ENCODE data around the gene CIPC. TPM values are rescaled to one million over a fixed set of nuclear protein-coding genes. Genes with fewer than 3 reads are reported as not detected.

Gene CIPC
- total RNA-seq, 1 experiment from 2014 or later: 20.6 TPM

- TF ChIP-seq, protein P1, sequence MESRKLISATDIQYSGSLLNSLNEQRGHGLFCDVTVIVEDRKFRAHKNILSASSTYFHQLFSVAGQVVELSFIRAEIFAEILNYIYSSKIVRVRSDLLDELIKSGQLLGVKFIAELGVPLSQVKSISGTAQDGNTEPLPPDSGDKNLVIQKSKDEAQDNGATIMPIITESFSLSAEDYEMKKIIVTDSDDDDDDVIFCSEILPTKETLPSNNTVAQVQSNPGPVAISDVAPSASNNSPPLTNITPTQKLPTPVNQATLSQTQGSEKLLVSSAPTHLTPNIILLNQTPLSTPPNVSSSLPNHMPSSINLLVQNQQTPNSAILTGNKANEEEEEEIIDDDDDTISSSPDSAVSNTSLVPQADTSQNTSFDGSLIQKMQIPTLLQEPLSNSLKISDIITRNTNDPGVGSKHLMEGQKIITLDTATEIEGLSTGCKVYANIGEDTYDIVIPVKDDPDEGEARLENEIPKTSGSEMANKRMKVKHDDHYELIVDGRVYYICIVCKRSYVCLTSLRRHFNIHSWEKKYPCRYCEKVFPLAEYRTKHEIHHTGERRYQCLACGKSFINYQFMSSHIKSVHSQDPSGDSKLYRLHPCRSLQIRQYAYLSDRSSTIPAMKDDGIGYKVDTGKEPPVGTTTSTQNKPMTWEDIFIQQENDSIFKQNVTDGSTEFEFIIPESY (IDR thresholded peaks at IDR 0.05; ENCODE audit: extremely low read depth, insufficient replicate concordance, low read length): no peak
- no peak for TF ChIP-seq YY1 (IDR thresholded peaks at IDR 0.05; ENCODE audit: extremely low read depth, insufficient replicate concordance, low read depth, low read length)
- no peak for TF ChIP-seq EZH2phosphoT487 (IDR thresholded peaks at IDR 0.05; ENCODE audit: borderline replicate concordance)
- TF ChIP-seq JUND (IDR thresholded peaks at IDR 0.05): no peak
- no peak for TF ChIP-seq CEBPB (IDR thresholded peaks at IDR 0.05; ENCODE audit: low read depth)
- no peak for TF ChIP-seq REST (IDR thresholded peaks at IDR 0.05; ENCODE audit: low read depth)
- TF ChIP-seq TCF7L2 (IDR thresholded peaks at IDR 0.05; ENCODE audit: borderline replicate concordance, extremely low read depth, insufficient read depth, insufficient read length): no peak
- TF ChIP-seq POLR2A (IDR thresholded peaks at IDR 0.05; ENCODE audit: borderline replicate concordance, extremely low read depth, insufficient read depth, insufficient read length): no peak
- TF ChIP-seq POLR2AphosphoS5 (IDR thresholded peaks at IDR 0.05; ENCODE audit: low read depth, low read length): no peak
Measured at GRCh38 chr14:77098529-77099353, 683 bp downstream of the CIPC start (continued).
